HG03039 (cell line): Measurements from ENCODE around the gene PKMYT1.
"Not testable (repeated sequence)": the region's sequence is repeated elsewhere in the genome, so short reads cannot be mapped to it uniquely, and the experiment has no call there.

ENCODE experiments used
- ATAC-seq: cut with Tn5 transposase; IDR thresholded peaks from one replicate; pipeline ENCODE4 v1.9.1; 2021; ENCODE audit warnings: mild to moderate bottlenecking, moderate library complexity; ENCODE audit not compliant: unreplicated experiment

Gene PKMYT1

GRCh38 chr16:2963074-2963722, 17.0 kb downstream of the PKMYT1 start:
- ATAC-seq: no peak

- ATAC-seq: no peak
These were observed 17.7 kb downstream of the PKMYT1 start for GRCh38 chr16:2962334-2963073.

- no peak for ATAC-seq
These were observed 19.8 kb downstream of the PKMYT1 start for GRCh38 chr16:2960183-2961010.

GRCh38 chr16:2959206-2959605, 21.0 kb downstream of the PKMYT1 start:
- no peak for ATAC-seq

GRCh38 chr16:2956579-2956956, 23.7 kb downstream of the PKMYT1 start:
- no peak for ATAC-seq

GRCh38 chr16:2955779-2956578, 24.3 kb downstream of the PKMYT1 start:
- ATAC-seq: no peak

GRCh38 chr16:2955438-2955778, 24.8 kb downstream of the PKMYT1 start:
- no peak for ATAC-seq

GRCh38 chr16:2954656-2955381, 25.4 kb downstream of the PKMYT1 start:
- ATAC-seq: no peak

- ATAC-seq: no peak
These were observed 26.3 kb downstream of the PKMYT1 start for GRCh38 chr16:2953706-2954627.

GRCh38 chr16:2952679-2953078, 27.6 kb downstream of the PKMYT1 start:
- no peak for ATAC-seq

GRCh38 chr16:2950773-2951172, 29.5 kb downstream of the PKMYT1 start:
- ATAC-seq: no peak

- no peak for ATAC-seq
These were observed 29.9 kb downstream of the PKMYT1 start for GRCh38 chr16:2950353-2950724.

GRCh38 chr16:2949705-2950352, 30.4 kb downstream of the PKMYT1 start:
- no peak for ATAC-seq

GRCh38 chr16:2948807-2949704, 31.2 kb downstream of the PKMYT1 start:
- no peak for ATAC-seq

- ATAC-seq: no peak
These were observed 33.6 kb downstream of the PKMYT1 start for GRCh38 chr16:2946649-2947048.

- ATAC-seq: not testable (repeated sequence)
These were observed 36.5 kb downstream of the PKMYT1 start for GRCh38 chr16:2943716-2944115.

- no peak for ATAC-seq
These were observed 38.2 kb downstream of the PKMYT1 start for GRCh38 chr16:2942045-2942444.

- ATAC-seq: no peak
These were observed 40.3 kb downstream of the PKMYT1 start for GRCh38 chr16:2939968-2940367.
